ENCODE data around the gene G6PC3.

G6PC3 gene

GRCh38 chr17:44112284-44113280 is 42.0 kb downstream of the G6PC3 start:
- 0 out of 2 replicates have a peak overlapping the region, but pooled peaks have one; percentile 29 for H3K27ac ChIP-seq
- TF ChIP-seq ZFX (IDR thresholded peaks at IDR 0.05; ENCODE audit: borderline replicate concordance) (no peak), CTCF (IDR thresholded peaks at IDR 0.05) (no peak)

GRCh38 chr17:44113382-44113781 is 42.8 kb downstream of the G6PC3 start:
- TF ChIP-seq ZFX (IDR thresholded peaks at IDR 0.05; ENCODE audit: borderline replicate concordance) (no peak), CTCF (IDR thresholded peaks at IDR 0.05) (no peak)
- H3K27ac ChIP-seq, result no peak overlapping the region

- no peak overlapping the region for H3K27ac ChIP-seq
- TF ChIP-seq ZFX (IDR thresholded peaks at IDR 0.05; ENCODE audit: borderline replicate concordance), result no peak
- no peak for TF ChIP-seq CTCF (IDR thresholded peaks at IDR 0.05)
Measured at GRCh38 chr17:44113868-44114840, 43.6 kb downstream of the G6PC3 start.

- TF ChIP-seq CTCF (IDR thresholded peaks at IDR 0.05) (peak; percentile 61), ZFX (IDR thresholded peaks at IDR 0.05; ENCODE audit: borderline replicate concordance) (no peak)
- no peak overlapping the region for H3K27ac ChIP-seq
Measured at GRCh38 chr17:44115585-44116415, 45.3 kb downstream of the G6PC3 start.

- no peak for TF ChIP-seq ZFX (IDR thresholded peaks at IDR 0.05; ENCODE audit: borderline replicate concordance)
- no peak for TF ChIP-seq CTCF (IDR thresholded peaks at IDR 0.05)
Measured at GRCh38 chr17:44117351-44117750, 46.8 kb downstream of the G6PC3 start.

GRCh38 chr17:44118427-44119050 is 48.0 kb downstream of the G6PC3 start:
- TF ChIP-seq CTCF (IDR thresholded peaks at IDR 0.05), result no peak
- no peak for TF ChIP-seq ZFX (IDR thresholded peaks at IDR 0.05; ENCODE audit: borderline replicate concordance)
- no peak overlapping the region for H3K27ac ChIP-seq

More at GRCh38 chr17:44117351-44117750, 46.8 kb downstream of the G6PC3 start:
- no peak overlapping the region for H3K27ac ChIP-seq
